GDM1 (cell line): ENCODE results near the gene MAPK10.
A peak's percentile ranks its signal among the peaks of the same experiment; 100 is the strongest.

ENCODE experiments used
- DNase-seq: peaks from one replicate; lab custom pipeline; 2025; lab: John Stamatoyannopoulos, UW

The MAPK10 gene

GRCh38 chr4:86278126-86278525 is 81.7 kb downstream of the MAPK10 start:
- DNase-seq = no peak

- no peak for DNase-seq
Measured at GRCh38 chr4:86274642-86275041, 85.2 kb downstream of the MAPK10 start.

- DNase-seq = no peak
Measured at GRCh38 chr4:86272669-86273068, 87.2 kb downstream of the MAPK10 start.

GRCh38 chr4:86271057-86271456 is 88.8 kb downstream of the MAPK10 start:
- no peak for DNase-seq

- DNase-seq = no peak
Measured at GRCh38 chr4:86269354-86269753, 90.5 kb downstream of the MAPK10 start.

GRCh38 chr4:86264241-86264640 is 95.6 kb downstream of the MAPK10 start:
- DNase-seq = no peak

- DNase-seq = no peak
Measured at GRCh38 chr4:86261636-86262035, 98.2 kb downstream of the MAPK10 start.

- no peak for DNase-seq
Measured at GRCh38 chr4:86256086-86256485, 103.8 kb downstream of the MAPK10 start.

GRCh38 chr4:86250619-86251018 is 109.2 kb downstream of the MAPK10 start:
- no peak for DNase-seq

GRCh38 chr4:86250006-86250405 is 109.8 kb downstream of the MAPK10 start:
- no peak for DNase-seq

GRCh38 chr4:86249074-86249473 is 110.8 kb downstream of the MAPK10 start:
- no peak for DNase-seq

GRCh38 chr4:86247906-86248305 is 111.9 kb downstream of the MAPK10 start:
- no peak for DNase-seq

GRCh38 chr4:86247320-86247719 is 112.5 kb downstream of the MAPK10 start:
- no peak for DNase-seq

GRCh38 chr4:86243750-86244149 is 116.1 kb downstream of the MAPK10 start:
- DNase-seq = no peak

GRCh38 chr4:86242677-86243076 is 117.2 kb downstream of the MAPK10 start:
- no peak for DNase-seq

GRCh38 chr4:86235549-86235948 is 124.3 kb downstream of the MAPK10 start:
- no peak for DNase-seq

GRCh38 chr4:86233681-86234080 is 126.2 kb downstream of the MAPK10 start:
- no peak for DNase-seq

GRCh38 chr4:86233090-86233489 is 126.8 kb downstream of the MAPK10 start:
- no peak for DNase-seq

- peak; percentile 17 for DNase-seq
Measured at GRCh38 chr4:86223472-86223871, 136.4 kb downstream of the MAPK10 start.

- DNase-seq = no peak
Measured at GRCh38 chr4:86221002-86221401, 138.9 kb downstream of the MAPK10 start.

GRCh38 chr4:86220121-86220520 is 139.7 kb downstream of the MAPK10 start:
- DNase-seq = no peak

- DNase-seq = no peak
Measured at GRCh38 chr4:86218746-86219473, 140.9 kb downstream of the MAPK10 start.

- DNase-seq = no peak
Measured at GRCh38 chr4:86203176-86203575, 156.7 kb downstream of the MAPK10 start.

GRCh38 chr4:86185659-86186058 is 174.2 kb downstream of the MAPK10 start:
- DNase-seq = no peak
